Stimulated activated CD4-positive, alpha-beta T cell treated with anti-CD3 and anti-CD28 coated beads, Interleukin-1b, Interleukin-23, amount 100 ng/mL, for 1 hour (primary cell): ENCODE data around the gene UBIAD1.
"Not testable (repeated sequence)": the region's sequence is repeated elsewhere in the genome, so short reads cannot be mapped to it uniquely, and the experiment has no call there.

ENCODE experiments used
- DNase-seq, 2 donors: peaks; one replicate each; pipeline ENCODE4 v3.0.0-alpha.2; 2020; ENCODE audit warnings: low read depth in 2 of 2

Gene UBIAD1, protein sequence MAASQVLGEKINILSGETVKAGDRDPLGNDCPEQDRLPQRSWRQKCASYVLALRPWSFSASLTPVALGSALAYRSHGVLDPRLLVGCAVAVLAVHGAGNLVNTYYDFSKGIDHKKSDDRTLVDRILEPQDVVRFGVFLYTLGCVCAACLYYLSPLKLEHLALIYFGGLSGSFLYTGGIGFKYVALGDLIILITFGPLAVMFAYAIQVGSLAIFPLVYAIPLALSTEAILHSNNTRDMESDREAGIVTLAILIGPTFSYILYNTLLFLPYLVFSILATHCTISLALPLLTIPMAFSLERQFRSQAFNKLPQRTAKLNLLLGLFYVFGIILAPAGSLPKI

DNA sequence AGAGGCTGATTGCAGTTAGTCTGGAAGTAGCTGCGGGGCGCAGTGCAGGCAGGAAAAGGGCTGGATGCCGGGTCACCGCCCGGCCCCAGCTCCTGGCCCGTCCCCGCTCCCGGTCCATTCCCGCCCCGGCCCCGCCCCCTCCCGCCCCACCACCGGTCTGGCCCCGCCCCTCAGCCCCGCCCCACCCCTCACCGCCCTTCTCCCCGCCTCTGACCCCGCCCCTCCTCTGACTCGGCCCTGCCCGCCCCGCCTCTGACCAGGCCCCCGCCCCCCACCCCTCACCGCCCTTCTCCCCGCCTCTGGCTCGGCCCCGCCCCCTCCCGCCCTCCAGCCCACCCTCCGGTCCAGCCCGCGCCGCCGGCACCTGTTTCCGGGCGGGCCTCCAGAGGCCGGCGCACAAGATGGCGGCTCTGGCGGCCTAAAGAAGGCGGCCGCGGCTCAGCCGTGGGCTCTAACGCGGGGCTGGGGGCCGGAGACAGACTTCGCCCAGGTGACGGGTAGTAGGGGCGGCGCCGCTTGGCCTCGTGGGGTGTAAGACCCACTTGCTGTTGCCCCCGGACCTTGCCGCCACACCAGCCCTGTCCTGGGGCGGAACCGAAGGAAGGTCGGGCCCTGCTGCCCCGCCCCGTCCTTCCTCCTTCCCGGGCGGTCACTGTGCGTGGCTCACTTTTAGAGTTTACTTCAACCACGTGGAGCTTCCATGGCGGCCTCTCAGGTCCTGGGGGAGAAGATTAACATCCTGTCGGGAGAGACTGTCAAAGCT, at the start of gene UBIAD1:
TSS of gene UBIAD1 (plus strand) at position 367 of the 763 bp plus-strand sequence. CDS start at position 701, 334 bp downstream.
- peak; percentile 77 to 84 for DNase-seq

DNA sequence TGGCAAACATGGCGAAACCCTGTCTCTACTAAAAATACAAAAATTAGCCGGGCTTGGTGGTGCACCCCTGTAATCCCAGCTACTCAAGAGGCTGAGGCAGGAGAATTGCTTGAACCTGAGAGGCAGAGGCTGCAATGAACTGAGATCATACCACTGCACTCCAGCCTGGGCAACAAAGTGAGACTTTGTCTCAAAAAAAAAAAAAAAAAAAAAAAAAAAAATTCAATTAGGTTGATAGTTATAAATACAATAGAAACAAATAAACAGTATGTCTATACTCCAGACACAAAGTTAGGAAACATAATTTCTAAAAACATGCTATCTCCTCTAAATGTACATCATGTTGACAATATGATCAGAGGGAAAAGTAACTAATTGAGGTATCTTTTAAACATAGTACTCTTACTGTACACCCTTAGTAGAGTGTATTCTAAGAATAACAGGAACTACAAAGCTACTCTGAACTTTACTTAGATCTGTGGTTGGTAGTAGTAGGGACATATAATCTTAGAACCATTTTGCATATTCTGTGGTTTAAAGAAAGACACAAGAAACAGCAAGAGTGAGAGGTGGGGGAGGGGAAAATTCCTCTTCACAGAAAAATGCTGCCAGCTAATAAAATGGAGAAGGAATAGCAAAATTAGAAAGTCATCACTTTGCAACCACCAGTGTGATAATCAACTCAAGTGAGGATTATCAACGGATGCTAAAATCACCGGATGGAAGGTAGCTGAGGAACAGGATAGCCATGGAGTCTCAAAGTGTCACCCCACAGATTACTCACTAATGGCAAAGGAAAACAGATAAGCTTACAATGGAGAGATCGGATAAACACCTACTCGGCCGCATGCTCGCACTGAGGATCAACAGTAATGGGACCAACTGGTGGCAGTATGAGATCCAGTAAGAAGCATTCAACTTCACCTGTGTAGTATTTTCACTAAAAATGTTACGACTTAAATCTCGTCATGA, 45.6 kb upstream of the UBIAD1 start:
- DNase-seq: no peak

GRCh38 chr1:11229203-11229602, 43.8 kb upstream of the UBIAD1 start:
- no peak for DNase-seq

GRCh38 chr1:11233208-11233607, 39.8 kb upstream of the UBIAD1 start:
- no peak for DNase-seq

- no peak for DNase-seq
Measured at GRCh38 chr1:11237356-11237755, 35.6 kb upstream of the UBIAD1 start.

DNA sequence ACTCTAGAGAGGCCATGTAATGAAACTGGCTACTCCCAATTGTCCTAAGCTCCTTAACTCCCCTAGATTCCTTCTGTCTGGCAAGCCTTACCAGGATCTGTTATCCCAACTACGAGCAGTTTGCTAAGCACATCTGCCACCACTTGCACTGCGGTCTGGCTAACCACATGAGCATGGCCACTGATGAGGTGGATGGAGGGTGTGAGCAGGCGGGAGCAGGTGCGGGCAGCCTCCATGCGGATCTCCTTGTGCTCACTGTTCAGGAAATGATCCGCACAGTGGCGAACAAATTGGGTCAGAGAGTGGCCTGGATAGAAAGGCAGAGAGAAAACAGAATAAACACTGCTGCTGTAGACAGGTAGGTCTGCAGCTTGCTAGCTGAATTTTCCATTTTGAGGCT, 34.7 kb upstream of the UBIAD1 start:
- DNase-seq: no peak

DNA sequence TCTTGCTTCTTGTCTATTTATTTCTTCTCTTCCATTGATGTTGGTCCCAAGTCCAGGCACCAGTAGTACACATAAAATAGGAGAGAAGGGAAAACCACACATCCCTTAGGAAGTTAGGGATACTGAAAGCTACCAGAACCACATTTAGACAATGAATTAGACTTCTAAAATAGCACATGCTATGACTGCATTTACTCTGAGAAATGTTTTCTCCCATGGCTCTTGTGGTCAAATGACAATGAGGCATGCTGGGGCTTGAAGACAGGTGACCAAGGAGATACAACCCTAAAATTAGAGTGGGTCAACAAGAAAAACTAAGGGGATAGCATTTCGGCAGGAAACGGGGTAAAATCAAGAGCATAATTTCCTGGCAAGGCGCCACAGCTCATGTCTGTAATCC, 27.8 kb upstream of the UBIAD1 start:
- no peak for DNase-seq

DNA sequence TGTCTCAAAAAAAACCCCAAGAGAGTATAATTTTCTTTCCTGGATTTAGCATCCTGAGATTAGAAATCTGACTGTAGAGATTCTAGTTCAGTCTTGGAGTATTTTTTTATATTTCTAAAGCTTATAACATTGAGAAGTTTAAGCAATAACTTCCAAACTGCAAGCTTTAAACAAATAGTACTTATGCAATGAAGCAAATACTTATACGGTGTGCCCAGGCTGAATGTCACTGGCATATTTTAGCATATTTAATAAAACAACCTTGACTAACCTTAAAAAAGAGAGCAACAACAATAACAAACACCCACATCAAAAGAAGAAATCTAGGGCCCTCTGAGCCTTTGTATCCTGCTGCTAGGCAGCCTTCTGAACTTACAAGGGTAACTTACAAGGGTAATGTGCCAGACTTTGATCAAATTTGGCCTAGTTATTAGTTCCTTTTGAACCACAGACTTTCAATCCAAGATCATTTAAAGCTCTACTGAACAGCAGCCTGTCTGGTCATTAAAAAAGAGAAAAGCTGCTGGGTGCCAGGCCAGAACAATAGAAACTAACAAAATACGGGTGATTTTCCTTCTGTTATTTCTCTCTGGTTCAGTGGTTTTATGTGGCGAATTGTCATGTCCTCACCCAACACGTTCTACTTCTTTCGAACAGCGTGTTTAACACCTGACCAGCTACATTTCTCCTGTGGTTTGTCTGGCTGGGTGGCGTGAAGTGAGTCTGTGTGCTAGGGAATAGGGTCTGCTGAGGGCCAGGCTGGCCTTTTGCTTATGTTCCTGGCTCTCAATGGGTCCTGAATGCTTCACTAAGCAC, 26.9 kb upstream of the UBIAD1 start:
- DNase-seq: no peak

- no peak for DNase-seq
Measured at GRCh38 chr1:11248169-11248568, 24.8 kb upstream of the UBIAD1 start.

- DNase-seq: no peak
Measured at GRCh38 chr1:11252538-11252937, 20.5 kb upstream of the UBIAD1 start.

DNA sequence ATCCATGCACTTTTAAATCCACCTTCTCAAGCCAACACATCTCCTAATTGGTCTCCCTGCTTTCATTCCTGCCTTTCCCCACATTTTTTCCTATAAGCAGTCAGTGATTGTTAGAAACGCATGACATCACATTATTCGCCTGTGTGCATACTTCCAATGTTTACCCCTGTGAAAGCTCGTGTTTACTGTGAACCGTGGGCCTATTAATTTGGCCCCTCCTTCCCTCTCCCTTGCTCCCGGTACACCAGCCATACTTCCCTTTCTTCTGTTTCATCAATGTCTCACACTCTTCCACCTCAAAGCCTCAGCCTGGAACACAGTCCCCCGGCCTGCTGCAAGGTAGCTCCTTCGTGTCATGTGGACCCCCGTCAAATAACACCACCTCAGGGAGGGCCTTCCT, 19.8 kb upstream of the UBIAD1 start:
- no peak for DNase-seq

- DNase-seq: no peak
Measured at GRCh38 chr1:11256299-11256698, 16.7 kb upstream of the UBIAD1 start.

DNA sequence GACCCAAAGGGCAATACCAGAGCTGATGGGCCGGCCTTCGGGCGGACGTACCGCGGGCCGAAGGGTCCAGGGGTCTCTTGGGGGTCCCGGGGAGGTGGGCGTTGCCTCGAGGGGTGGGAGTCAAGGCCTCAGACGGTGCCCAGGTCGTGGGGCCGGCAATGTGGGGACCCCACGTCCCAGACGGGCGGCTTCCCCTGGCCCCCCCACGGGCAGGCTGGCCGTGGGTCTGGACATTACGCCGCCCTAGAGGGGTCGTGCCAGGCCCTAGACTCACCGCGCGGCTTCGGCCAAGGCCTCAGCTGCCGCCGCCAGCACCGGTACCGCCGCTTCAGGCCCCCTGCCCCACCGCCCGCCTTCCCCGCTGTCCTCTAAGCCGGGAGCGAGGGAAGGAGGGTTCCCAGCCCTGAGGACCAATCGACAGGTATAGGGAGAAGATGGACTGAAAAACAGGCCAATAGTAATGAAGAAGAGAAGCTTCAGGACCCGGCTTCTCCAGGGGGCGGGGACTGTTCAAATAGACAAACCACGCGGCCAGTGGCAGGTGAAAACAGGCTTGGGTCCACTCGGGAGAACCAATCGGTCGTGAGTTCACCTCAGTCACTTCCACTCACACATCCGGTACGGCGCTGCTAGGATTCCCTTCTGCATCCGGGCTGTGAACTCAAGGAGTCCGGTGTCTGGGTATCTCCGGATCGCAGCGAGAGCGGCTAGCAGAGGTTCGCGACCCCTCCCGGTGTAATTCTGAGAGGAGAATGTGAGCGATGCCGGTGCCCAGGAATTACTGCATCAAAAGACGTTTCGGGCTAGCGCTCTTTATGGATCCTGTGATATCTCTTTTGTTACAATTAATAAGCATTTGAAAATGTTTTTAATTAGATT, 10.6 kb upstream of the UBIAD1 start, which contains the start of gene MTOR:
TSS of gene MTOR (minus strand) at position 381 of the 879 bp plus-strand sequence. CDS start 3,142 bp downstream, outside the sequence.
- DNase-seq: peak; percentile 86 to 94

- no peak for DNase-seq
Measured at GRCh38 chr1:11266268-11267074, 6.5 kb upstream of the UBIAD1 start.

- not testable (repeated sequence) for DNase-seq
Measured at GRCh38 chr1:11267350-11268337, 5.4 kb upstream of the UBIAD1 start.

GRCh38 chr1:11272544-11272831, 510 bp upstream of the UBIAD1 start:
- DNase-seq: no peak

- no peak for DNase-seq
Measured at GRCh38 chr1:11273595-11274234, 717 bp downstream of the UBIAD1 start.

- no peak for DNase-seq
Measured at GRCh38 chr1:11279152-11279551, 6.2 kb downstream of the UBIAD1 start.
